HG03135 (cell line): ENCODE measurements around the gene TIMELESS.
A peak's percentile ranks its signal among the peaks of the same experiment; 100 is the strongest.
"Not testable (repeated sequence)": the region's sequence is repeated elsewhere in the genome, so short reads cannot be mapped to it uniquely, and the experiment has no call there.

ENCODE experiments used
- ATAC-seq: cut with Tn5 transposase; IDR thresholded peaks from one replicate; pipeline ENCODE4 v1.9.1; 2021; ENCODE audit warnings: mild to moderate bottlenecking, moderate library complexity; ENCODE audit not compliant: unreplicated experiment

TIMELESS gene

DNA sequence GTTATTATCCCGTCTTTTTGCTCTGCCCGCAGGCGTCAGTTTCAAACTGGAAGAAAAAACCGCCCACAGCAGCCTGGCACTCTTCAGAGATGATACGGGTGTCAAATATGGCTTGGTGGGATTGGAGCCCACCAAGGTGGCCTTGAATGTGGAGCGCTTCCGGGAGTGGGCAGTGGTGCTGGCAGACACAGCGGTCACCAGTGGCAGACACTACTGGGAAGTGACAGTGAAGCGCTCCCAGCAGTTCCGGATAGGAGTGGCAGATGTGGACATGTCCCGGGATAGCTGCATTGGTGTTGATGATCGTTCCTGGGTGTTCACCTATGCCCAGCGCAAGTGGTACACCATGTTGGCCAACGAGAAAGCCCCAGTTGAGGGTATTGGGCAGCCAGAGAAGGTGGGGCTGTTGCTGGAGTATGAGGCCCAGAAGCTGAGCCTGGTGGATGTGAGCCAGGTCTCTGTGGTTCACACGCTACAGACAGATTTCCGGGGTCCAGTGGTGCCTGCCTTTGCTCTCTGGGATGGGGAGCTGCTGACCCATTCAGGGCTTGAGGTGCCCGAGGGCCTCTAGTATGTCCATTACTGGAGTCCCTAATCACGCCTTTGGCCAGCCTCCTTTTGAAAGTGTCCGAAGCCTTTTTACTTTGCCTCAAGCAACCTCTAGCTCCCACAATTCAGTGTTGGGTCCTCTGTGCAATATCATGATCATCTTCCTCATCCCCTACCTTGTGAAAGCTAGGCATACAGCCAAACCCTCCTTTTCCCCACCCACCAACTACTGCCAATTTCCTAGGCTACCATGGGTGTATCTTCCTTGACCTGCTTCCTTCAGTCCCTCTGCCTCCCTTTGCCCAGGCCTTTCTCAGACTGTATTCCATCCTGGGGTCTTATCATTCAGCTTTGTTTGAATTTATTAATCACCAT lies 20.0 kb upstream of the TIMELESS start:
- ATAC-seq = no peak

DNA sequence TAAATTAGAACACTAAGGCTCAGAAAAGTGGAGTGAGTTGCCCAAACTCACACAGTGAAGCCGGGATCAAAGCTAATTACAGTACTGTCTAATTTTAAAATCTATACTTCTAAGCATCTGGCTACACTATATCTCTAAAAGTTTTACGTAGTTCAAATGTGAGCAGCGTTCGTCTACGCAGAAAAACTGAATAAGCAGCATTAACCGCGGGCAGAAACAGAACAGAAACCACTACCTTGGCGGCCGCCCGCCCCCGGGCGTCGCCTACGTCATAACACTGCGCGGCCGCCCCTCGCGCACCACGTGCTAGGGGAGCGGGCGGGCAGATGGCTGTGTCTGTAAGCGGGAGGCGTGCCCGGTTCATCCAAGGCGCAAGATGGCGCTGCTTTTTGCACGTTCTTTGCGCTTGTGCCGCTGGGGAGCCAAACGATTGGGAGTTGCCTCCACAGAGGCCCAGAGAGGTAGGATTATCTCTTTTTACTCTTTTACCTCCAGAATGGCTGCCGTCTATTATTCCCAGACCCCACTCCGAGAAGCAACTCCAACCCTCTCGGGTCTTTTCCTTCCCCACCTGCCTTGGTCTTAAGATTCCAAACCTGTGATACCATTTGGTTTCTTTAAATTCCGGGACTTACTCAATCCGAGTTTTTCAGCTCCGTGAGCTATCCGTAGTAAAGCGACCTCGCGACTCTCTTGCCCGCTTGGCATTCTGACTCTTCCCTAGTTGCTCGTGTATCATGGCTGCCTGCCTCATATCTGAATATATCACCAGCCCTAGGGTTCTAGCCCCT lies 19.2 kb upstream of the TIMELESS start, which contains the start of gene SPRYD4:
SPRYD4 (plus strand) TSS at position 363 of the 791 bp plus-strand sequence; CDS start at position 377, 14 bp downstream.
- ATAC-seq = peak; percentile 80

DNA sequence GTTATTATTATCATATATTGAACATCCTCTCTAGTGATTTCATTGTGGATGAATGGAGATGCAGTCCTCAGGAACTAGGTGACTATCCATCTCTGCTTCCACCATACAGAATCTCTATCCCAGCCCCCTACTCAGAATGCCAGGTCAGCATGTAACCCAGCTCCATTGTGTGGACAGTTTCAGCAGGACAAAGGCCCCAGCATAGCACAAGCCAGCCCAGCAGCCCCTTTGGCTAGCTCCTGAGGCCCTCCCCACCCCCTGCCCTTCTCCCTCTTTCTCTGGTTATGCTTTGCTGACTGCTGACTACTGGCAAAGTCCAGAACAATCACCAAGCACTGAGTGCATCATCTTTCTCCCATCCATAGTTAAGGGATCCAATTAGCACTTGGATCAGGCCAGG lies 13.3 kb upstream of the TIMELESS start:
- ATAC-seq = no peak

- no peak for ATAC-seq
Observed at GRCh38 chr12:56461235-56462159, 12.3 kb upstream of the TIMELESS start.

DNA sequence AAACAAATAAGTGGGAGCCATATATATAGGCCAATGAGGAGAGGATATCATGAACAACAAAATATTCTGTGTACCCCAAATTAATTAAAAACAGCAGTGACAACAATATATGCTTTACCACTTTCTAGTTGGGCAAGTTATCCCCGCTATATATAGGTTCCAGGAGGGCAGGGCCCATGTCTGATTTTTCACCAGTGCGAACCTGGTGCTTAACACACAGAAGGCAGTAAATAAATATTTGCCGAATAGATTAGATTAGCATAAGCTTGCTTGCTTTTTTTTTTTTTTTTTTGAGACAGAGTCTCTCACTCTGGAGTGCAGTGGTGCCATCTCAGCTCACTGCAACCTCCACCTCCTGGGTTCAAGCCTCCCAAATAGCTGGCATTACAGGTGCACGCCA lies 8.6 kb upstream of the TIMELESS start:
- no peak for ATAC-seq

GRCh38 chr12:56454557-56454956 lies 5.3 kb upstream of the TIMELESS start, which contains the start of gene MIP:
MIP (minus strand) TSS chr12:56454657; CDS start chr12:56454613, 44 bp downstream.
- no peak for ATAC-seq

DNA sequence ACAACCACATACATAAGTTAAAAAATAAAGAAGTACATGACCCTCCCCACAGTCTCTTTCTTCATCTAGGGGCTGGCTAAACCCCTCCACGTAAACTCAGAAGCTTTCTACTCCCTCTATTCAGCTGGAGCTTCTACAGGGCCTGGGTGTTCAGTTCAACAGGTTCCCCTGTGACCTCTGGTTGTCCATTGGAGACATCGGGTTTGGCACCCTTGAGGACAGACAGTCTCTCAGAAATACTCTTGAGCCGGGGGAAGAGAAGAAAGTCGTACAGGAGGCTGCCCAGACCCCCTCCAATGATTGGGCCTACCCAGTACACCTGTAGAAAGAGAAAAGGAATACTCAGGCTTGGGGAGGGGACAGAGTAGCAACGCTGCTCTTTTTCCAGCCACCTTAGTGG lies 1.9 kb upstream of the TIMELESS start:
- no peak for ATAC-seq

DNA sequence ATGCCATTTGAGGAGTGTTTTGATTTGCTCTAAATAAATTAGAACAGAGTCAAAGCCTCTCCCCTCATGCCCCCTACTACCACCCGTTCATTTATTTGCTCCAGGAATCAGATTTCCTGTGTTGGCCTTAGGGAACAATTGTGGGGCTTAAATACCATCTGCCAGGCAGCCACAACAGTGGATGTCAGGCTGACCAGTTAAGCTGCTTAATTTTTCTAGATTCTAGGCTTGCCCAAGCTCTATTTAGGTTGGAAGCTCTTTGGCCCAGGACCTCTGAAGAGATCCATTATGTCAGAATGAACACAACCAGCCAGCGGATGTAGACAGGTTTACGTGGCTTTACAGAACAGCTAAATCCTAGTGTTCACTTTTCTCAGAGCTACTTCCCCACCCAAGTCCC lies 1.0 kb upstream of the TIMELESS start:
- ATAC-seq = no peak

DNA sequence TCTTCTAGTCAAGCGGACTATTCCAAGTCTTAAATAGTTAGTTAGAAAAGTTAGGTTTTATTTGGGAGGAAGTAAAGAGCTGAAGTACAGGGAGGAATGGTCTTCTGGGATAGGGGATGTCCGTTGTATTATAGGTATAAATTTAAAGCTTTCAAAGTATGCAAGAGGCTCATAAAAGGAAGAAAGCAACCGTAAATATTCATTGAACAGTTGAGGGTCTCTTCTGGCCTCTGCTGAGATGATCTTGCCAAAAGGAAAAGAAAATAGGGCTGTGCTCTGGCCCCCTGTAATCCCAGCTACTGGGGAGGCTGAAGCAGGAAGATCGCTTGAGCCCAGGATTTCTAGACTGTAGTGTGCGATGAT lies 377 bp upstream of the TIMELESS start:
- ATAC-seq = no peak

DNA sequence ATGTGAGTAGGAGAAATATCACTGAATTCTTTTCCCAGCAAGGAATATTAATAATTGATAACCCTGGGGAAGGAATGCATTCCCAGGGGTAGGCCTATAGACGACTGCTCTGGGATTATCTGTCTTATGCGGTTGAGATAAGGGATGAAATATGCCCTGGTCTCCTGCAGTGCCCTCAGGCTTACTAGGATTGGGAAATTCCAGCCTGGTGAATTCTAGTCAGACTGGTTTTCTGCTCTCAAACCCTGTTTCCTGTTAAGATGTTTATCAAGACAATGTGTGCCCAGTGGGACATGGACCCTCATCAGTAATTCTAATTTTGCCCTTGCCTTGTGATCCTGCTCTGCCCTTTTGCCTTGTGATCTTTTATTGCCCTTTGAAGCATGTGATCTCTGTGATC lies 6.0 kb downstream of the TIMELESS start:
- not testable (repeated sequence) for ATAC-seq

GRCh38 chr12:56437430-56438176 lies 11.6 kb downstream of the TIMELESS start:
- ATAC-seq = no peak

DNA sequence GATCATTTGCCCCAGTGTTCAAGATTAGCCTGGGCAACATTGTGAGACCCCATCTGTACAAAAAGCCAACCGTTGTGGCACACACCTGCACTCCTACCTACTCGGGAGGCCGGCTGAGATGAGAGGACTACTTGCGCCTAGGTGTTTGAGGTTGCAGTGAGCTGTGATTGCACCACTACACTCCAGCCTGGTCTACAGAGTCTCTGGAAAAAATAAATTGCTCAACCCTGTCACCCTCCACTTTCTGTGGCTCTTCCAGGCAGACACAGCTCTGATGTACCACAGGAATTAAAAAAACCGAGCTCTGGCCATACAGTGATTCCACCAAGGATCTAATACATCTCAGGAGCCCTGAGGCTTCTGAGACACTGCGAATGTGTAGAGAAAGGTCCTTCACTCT lies 14.4 kb downstream of the TIMELESS start:
- ATAC-seq = no peak

DNA sequence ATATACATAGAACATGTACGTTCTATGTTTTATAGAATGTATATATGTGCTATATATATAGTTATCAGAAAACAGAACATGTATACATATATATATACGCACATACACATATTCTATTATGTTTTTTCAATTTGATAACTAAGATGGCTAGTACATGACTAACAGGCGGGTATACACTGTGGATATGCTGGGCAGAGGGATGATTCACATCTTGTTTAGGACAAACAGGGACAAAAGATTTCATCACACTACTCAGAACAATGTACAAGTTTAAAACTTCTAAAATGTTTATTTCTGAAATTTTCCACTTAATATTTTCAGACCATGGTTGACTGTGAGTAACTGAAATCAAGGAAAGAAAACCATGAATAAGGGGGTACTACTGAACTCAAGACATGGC lies 17.4 kb downstream of the TIMELESS start:
- ATAC-seq = no peak

GRCh38 chr12:56431288-56431687 lies 17.9 kb downstream of the TIMELESS start:
- no peak for ATAC-seq

DNA sequence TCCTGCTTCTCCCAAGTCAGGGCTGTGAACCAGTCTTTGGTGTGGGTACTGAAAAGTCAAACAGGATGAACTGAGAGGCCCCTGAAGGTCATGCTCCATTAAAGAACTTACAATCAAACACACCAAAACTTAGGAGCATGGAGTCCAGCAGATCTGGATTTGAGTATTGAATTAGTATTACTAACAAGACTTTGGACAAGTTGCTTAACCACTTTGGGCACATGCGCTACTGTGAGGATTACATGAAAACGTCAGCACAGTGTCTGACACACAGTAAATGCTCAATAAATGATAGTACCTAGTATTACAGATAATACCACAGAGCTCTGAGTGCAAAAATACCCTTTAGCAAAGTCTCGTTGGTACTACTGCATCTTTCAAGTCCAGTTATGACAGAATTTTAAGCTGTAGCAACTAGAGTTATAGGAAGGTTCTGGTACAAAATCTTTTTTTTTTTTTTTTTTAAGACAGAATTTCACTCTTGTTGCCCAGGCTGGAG lies 23.2 kb downstream of the TIMELESS start:
- ATAC-seq = no peak

DNA sequence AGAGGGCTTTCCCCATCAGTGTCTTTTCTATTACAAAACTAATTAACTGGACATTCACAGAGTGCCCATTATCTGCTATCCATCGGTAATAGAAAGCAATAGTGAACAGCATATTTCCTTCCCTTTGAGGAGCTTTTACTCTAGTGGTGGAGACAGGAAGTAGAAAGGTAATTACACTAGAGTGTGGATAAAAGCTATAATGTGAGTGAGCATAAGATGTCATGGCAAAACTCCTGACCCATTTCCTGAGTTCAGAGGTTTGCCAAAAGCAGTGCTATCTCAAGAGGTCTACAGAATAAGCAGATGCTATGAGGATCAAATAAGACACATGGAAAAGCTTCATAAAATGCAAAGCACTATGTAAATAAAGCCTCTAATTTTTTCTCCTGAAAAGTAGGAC lies 24.0 kb downstream of the TIMELESS start:
- ATAC-seq = no peak

DNA sequence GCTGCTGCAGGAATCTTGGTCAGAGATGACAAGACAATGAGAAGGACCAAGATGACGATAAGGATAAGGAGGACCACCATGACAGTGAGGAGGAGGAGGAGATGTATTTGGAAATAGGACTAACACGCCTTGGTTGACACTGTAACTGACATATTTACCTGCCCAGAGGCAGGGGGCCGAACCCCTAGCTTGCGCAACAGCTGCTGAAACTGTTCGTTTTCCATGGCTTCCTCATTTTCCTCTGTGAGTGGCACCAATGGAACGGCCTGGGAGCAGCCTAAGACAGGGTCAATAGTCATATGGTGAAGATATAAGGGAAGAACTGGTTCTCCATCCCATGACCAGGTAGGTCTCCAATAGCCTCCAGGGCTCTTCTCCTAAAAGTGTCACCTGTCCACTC lies 28.8 kb downstream of the TIMELESS start:
- ATAC-seq = no peak

DNA sequence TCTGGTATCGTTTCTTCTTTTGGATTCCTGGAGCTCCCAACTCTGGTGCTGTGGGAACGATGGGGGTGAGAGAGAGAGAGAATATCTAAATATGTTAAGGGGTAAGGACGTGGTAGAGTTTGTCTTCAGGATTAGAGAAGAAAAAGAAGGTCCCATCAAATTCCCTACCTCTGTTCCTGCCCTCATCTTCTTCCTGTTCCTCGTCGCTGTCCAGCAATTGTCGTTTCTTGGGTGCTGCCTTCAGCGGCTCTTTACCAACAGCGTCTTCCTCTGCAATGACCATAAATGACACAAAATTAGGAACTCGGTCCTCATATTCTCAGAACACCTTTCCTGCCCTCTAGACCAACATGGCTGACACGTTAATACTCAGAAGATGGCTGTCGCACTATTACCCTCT lies 31.5 kb downstream of the TIMELESS start:
- no peak for ATAC-seq

- ATAC-seq = no peak
Observed at GRCh38 chr12:56414401-56414800, 34.8 kb downstream of the TIMELESS start.

GRCh38 chr12:56413392-56413791 lies 35.8 kb downstream of the TIMELESS start:
- ATAC-seq = no peak
